Activated naive CD4-positive, alpha-beta T cell treated with anti-CD3 and anti-CD28 coated beads, Interleukin-2, amount 10 ng/mL, durations not matched to agents 7 days and 5 days (primary cell): ENCODE results near the gene COL6A1.
"Not testable (repeated sequence)": the region's sequence is repeated elsewhere in the genome, so short reads cannot be mapped to it uniquely, and the experiment has no call there.

Source experiments
- CTCF ChIA-PET: fragments of 350-600 bp; sonication (Branson Sonifier 250); formaldehyde crosslinking; loops from one replicate; lab custom pipeline; 2021; ENCODE audit warnings: antibody characterized with exemption; lab: Charles Lee
- DNase-seq: peaks from one replicate; pipeline ENCODE4 v3.0.0-alpha.2; 2020
- H3K27ac Mint-ChIP-seq: one replicate; pipeline ENCODE4 v1.8.0; 2021; ENCODE audit warnings: mild to moderate bottlenecking, moderate library complexity, mixed read lengths
- H3K27me3 Mint-ChIP-seq: one replicate; pipeline ENCODE4 v1.8.0; 2021; ENCODE audit warnings: mild to moderate bottlenecking, mixed read lengths
- H3K36me3 Mint-ChIP-seq: one replicate; pipeline ENCODE4 v1.8.0; 2021; ENCODE audit warnings: mixed read lengths
- H3K4me1 Mint-ChIP-seq: one replicate; pipeline ENCODE4 v1.8.0; 2021; ENCODE audit warnings: mixed read lengths
- H3K4me3 Mint-ChIP-seq: one replicate; pipeline ENCODE4 v1.8.0; 2021; ENCODE audit warnings: mild to moderate bottlenecking, moderate library complexity, mixed read lengths
- H3K9me3 Mint-ChIP-seq: one replicate; pipeline ENCODE4 v1.8.0; 2021; ENCODE audit warnings: mixed read lengths

COL6A1 gene

GRCh38 chr21:46033410-46034400 is 52.1 kb downstream of the COL6A1 start:
- no peak for DNase-seq
- Mint-ChIP-seq H3K9me3 (peaks cover 8% of the 10 kb centered on the region), H3K4me3 (no peak overlapping the region), H3K27ac (no peak overlapping the region), H3K4me1 (no peaks in the 10 kb centered on the region), H3K36me3 (no peaks in the 10 kb centered on the region), H3K27me3 (peaks cover 4% of the 10 kb centered on the region)
- CTCF ChIA-PET: no interaction called here

GRCh38 chr21:46035809-46036695 is 54.5 kb downstream of the COL6A1 start:
- Mint-ChIP-seq H3K4me1 (no peaks in the 10 kb centered on the region), H3K36me3 (no peaks in the 10 kb centered on the region), H3K27ac (no peak overlapping the region), H3K4me3 (no peak overlapping the region), H3K27me3 (peaks cover 4% of the 10 kb centered on the region), H3K9me3 (no peaks in the 10 kb centered on the region)
- CTCF ChIA-PET: no interaction called here
- no peak for DNase-seq

GRCh38 chr21:46036696-46037330 is 55.2 kb downstream of the COL6A1 start:
- Mint-ChIP-seq H3K27me3 (no peaks in the 10 kb centered on the region), H3K9me3 (no peaks in the 10 kb centered on the region), H3K4me3 (no peak overlapping the region), H3K27ac (no peak overlapping the region), H3K4me1 (no peaks in the 10 kb centered on the region), H3K36me3 (no peaks in the 10 kb centered on the region)
- DNase-seq: no peak
- CTCF ChIA-PET: no interaction called here

- CTCF ChIA-PET: no interaction called here
- Mint-ChIP-seq H3K27me3 (no peaks in the 10 kb centered on the region), H3K9me3 (no peaks in the 10 kb centered on the region), H3K4me3 (no peak overlapping the region), H3K36me3 (no peaks in the 10 kb centered on the region), H3K4me1 (no peaks in the 10 kb centered on the region), H3K27ac (no peak overlapping the region)
- DNase-seq: no peak
These were observed 56.1 kb downstream of the COL6A1 start for GRCh38 chr21:46037331-46038325.

GRCh38 chr21:46038341-46038829 is 56.8 kb downstream of the COL6A1 start:
- DNase-seq: no peak
- Mint-ChIP-seq H3K4me1 (no peaks in the 10 kb centered on the region), H3K27ac (no peak overlapping the region), H3K9me3 (no peaks in the 10 kb centered on the region), H3K4me3 (no peak overlapping the region), H3K36me3 (no peaks in the 10 kb centered on the region), H3K27me3 (no peaks in the 10 kb centered on the region)
- CTCF ChIA-PET: no interaction called here

- DNase-seq: no peak
- Mint-ChIP-seq H3K4me1 (no peaks in the 10 kb centered on the region), H3K27ac (no peak overlapping the region), H3K4me3 (no peak overlapping the region), H3K27me3 (no peaks in the 10 kb centered on the region), H3K36me3 (no peaks in the 10 kb centered on the region), H3K9me3 (no peaks in the 10 kb centered on the region)
- CTCF ChIA-PET: no interaction called here
These were observed 57.4 kb downstream of the COL6A1 start for GRCh38 chr21:46038871-46039397.

- Mint-ChIP-seq H3K4me1 (no peaks in the 10 kb centered on the region), H3K4me3 (no peak overlapping the region), H3K27ac (no peak overlapping the region), H3K36me3 (no peaks in the 10 kb centered on the region), H3K9me3 (no peaks in the 10 kb centered on the region), H3K27me3 (no peaks in the 10 kb centered on the region)
- no peak for DNase-seq
- CTCF ChIA-PET: no interaction called here
These were observed 58.5 kb downstream of the COL6A1 start for GRCh38 chr21:46039891-46040660.

GRCh38 chr21:46040707-46041106 is 59.1 kb downstream of the COL6A1 start:
- no peak overlapping the region for H3K4me3 Mint-ChIP-seq
- CTCF ChIA-PET: no interaction called here
- no peak for DNase-seq
- H3K27ac Mint-ChIP-seq: no peak overlapping the region
- no peaks in the 10 kb centered on the region for H3K4me1 Mint-ChIP-seq
- H3K36me3 Mint-ChIP-seq: no peaks in the 10 kb centered on the region
- no peaks in the 10 kb centered on the region for H3K27me3 Mint-ChIP-seq
- H3K9me3 Mint-ChIP-seq: no peaks in the 10 kb centered on the region

- Mint-ChIP-seq H3K4me1 (no peaks in the 10 kb centered on the region), H3K36me3 (no peaks in the 10 kb centered on the region), H3K9me3 (no peaks in the 10 kb centered on the region), H3K27ac (no peak overlapping the region), H3K4me3 (no peak overlapping the region), H3K27me3 (no peaks in the 10 kb centered on the region)
- no peak for DNase-seq
- CTCF ChIA-PET: no interaction called here
These were observed 59.6 kb downstream of the COL6A1 start for GRCh38 chr21:46041183-46041582.

- Mint-ChIP-seq H3K27me3 (no peaks in the 10 kb centered on the region), H3K27ac (no peak overlapping the region), H3K36me3 (no peaks in the 10 kb centered on the region), H3K9me3 (no peaks in the 10 kb centered on the region), H3K4me1 (no peaks in the 10 kb centered on the region), H3K4me3 (no peak overlapping the region)
- CTCF ChIA-PET: no interaction called here
- no peak for DNase-seq
These were observed 63.6 kb downstream of the COL6A1 start for GRCh38 chr21:46045154-46045553.

GRCh38 chr21:46046471-46046870 is 64.9 kb downstream of the COL6A1 start:
- no peaks in the 10 kb centered on the region for H3K9me3 Mint-ChIP-seq
- no peaks in the 10 kb centered on the region for H3K27me3 Mint-ChIP-seq
- H3K27ac Mint-ChIP-seq: no peak overlapping the region
- H3K4me1 Mint-ChIP-seq: no peaks in the 10 kb centered on the region
- CTCF ChIA-PET: no interaction called here
- no peak overlapping the region for H3K4me3 Mint-ChIP-seq
- DNase-seq: no peak
- no peaks in the 10 kb centered on the region for H3K36me3 Mint-ChIP-seq

- peak; percentile 16 for DNase-seq
- H3K4me3 Mint-ChIP-seq, H3K4me1 Mint-ChIP-seq, H3K27ac Mint-ChIP-seq, H3K9me3 Mint-ChIP-seq, H3K36me3 Mint-ChIP-seq, H3K27me3 Mint-ChIP-seq, CTCF ChIA-PET: not testable (repeated sequence)
These were observed 65.3 kb downstream of the COL6A1 start for GRCh38 chr21:46046906-46047305.
